Prostate gland (tissue), 2 donors: ENCODE data around the gene IGFBP2.

Source experiments
- POLR2A ChIP-seq: fragments of 450-650 bp; IDR thresholded peaks from one replicate; pipeline ENCODE4 v1.6.1; 2016; ENCODE audit warnings: antibody characterized with exemption, mild to moderate bottlenecking
- TF ChIP-seq, protein P1 (sequence below), 4 experiments: fragments of 200-600 bp in 2 of 4; fragments of 450-650 bp in 2 of 4; sonication (generic) in 2 of 4; IDR thresholded peaks; 1 replicate in 3 of 4; 2 replicates in 1 of 4; pipeline ENCODE4 v1.5.1; 2016 to 2019; ENCODE audit warnings: antibody characterized with exemption in 4 of 4, mild to moderate bottlenecking in 2 of 4, moderate library complexity in 2 of 4

DNA sequence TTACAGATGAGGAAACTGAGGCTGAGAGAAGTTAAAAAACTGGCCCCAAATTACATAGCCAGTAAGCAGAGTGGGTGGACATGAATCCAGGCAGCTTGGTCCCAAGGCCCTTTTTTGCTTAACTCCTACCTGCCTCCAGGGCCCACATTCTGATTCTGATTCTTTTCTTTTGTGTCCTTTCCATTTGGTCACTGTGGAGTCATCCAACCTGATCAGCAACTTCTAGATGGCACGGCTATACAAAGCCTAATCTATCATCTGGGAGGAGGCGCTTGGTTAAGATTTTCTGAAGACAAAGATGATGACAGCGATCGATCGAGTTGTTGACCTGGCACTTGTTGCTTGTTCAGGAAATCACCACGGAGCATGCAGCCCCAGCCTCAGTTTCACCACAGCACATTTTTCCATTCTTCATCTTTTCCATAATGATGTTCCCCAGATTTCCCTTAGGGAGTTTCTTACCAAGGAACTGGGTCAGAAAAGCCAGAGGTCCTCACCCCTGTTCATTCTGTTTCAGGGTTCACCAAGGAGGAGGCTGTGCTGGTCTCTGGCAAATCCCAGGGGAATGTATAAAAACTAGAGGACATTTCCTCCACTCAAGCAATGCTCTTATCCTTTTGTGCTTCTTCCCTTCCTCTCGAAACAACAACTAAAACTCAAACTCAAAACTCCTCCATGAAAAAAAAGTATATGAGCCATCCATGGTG lies 6.9 kb upstream of the IGFBP2 start:
- TF ChIP-seq, protein P1, sequence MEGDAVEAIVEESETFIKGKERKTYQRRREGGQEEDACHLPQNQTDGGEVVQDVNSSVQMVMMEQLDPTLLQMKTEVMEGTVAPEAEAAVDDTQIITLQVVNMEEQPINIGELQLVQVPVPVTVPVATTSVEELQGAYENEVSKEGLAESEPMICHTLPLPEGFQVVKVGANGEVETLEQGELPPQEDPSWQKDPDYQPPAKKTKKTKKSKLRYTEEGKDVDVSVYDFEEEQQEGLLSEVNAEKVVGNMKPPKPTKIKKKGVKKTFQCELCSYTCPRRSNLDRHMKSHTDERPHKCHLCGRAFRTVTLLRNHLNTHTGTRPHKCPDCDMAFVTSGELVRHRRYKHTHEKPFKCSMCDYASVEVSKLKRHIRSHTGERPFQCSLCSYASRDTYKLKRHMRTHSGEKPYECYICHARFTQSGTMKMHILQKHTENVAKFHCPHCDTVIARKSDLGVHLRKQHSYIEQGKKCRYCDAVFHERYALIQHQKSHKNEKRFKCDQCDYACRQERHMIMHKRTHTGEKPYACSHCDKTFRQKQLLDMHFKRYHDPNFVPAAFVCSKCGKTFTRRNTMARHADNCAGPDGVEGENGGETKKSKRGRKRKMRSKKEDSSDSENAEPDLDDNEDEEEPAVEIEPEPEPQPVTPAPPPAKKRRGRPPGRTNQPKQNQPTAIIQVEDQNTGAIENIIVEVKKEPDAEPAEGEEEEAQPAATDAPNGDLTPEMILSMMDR (IDR thresholded peaks at IDR 0.05): no peak
- TF ChIP-seq POLR2A: no peak
